Liver (tissue), 3 donors: Measurements from ENCODE around the gene FADS3.

Source experiments
- GABPA ChIP-seq, 2 donors: IDR thresholded peaks in 1 of 2; conservative IDR thresholded peaks in 1 of 2; 2 replicates each; pipeline ENCODE4 v1.6.1; 2016; ENCODE audit warnings: antibody characterized with exemption in 2 of 2, mild to moderate bottlenecking in 1 of 2, moderate library complexity in 1 of 2
- NR2F2 ChIP-seq: IDR thresholded peaks from 2 replicates; pipeline ENCODE4 v1.6.1; 2016; ENCODE audit warnings: antibody characterized with exemption
- TF ChIP-seq, protein P1 (sequence below): fragments of 150-350 bp; IDR thresholded peaks from 2 replicates; pipeline ENCODE4 v1.5.1; 2017; ENCODE audit warnings: improper control_type of control experiment, low read depth, low read length; ENCODE audit not compliant: missing input control
- donor health status: healthy.
- donor health status: healthy.

DNA sequence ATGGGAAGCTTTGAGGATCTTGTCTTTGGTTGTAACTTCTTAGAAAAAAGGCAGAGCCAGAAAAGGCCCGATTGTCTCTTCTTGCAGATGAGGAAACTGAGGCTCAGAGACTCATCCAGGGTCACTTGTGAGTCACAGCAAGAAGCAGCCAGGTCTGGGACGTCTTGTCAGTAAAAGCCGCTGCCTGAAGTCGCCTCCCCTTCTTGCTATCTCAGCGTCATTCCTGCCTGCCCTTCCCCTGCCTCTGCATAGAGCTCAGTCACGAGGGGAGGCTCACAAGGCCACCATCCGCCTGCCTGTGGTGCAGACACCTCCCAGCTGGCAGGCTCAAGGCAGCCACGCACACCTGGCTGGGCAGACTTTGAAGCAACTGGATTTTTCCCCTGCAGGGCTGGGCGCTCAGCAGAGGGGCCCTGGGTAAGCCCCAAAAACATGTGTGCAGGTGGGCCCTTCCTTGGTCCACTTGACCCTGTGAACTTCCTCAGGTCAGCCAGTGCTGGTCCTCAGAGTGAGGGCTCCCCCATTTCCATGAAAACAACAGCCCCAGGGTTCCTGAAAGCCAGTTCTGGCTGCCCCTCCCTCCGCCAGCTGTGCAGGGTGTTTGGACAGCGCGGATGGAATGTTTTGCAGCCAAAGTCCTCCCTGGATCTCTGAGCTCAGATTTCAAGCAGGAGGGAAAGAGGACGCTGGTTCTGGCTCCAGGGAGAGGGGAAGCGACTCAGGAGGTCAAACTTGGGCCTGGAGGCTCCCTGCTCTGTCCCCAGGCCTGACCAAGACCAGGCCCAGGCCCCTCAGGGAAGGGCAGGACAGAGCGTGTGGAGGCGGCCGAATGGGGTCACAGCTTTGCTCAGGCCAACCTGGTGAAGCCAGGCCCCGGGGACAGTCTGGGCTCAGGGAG is 32.1 kb upstream of the FADS3 start:
- TF ChIP-seq, protein P1, sequence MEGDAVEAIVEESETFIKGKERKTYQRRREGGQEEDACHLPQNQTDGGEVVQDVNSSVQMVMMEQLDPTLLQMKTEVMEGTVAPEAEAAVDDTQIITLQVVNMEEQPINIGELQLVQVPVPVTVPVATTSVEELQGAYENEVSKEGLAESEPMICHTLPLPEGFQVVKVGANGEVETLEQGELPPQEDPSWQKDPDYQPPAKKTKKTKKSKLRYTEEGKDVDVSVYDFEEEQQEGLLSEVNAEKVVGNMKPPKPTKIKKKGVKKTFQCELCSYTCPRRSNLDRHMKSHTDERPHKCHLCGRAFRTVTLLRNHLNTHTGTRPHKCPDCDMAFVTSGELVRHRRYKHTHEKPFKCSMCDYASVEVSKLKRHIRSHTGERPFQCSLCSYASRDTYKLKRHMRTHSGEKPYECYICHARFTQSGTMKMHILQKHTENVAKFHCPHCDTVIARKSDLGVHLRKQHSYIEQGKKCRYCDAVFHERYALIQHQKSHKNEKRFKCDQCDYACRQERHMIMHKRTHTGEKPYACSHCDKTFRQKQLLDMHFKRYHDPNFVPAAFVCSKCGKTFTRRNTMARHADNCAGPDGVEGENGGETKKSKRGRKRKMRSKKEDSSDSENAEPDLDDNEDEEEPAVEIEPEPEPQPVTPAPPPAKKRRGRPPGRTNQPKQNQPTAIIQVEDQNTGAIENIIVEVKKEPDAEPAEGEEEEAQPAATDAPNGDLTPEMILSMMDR: no peak
- TF ChIP-seq NR2F2: peak; percentile 63
- no peak for TF ChIP-seq GABPA (IDR thresholded peaks at IDR 0.05 in 1 of 2, conservative IDR thresholded peaks at IDR 0.05 in 1 of 2)
